GM20000 (cell line): ENCODE measurements around the gene RGS2.

Experiments
- DNase-seq: peaks from one replicate; pipeline ENCODE4 v3.0.0; 2012; ENCODE audit warnings: low spot score
- TF ChIP-seq, protein P1 (sequence below): IDR thresholded peaks from 2 replicates; pipeline ENCODE4 v1.5.1; 2012; ENCODE audit warnings: mild to moderate bottlenecking, control low read depth; ENCODE audit errors: extremely low read depth, missing control alignments

RGS2 gene

GRCh38 chr1:192783791-192784190, 25.0 kb upstream of the RGS2 start:
- no peak for DNase-seq
- TF ChIP-seq, protein P1, sequence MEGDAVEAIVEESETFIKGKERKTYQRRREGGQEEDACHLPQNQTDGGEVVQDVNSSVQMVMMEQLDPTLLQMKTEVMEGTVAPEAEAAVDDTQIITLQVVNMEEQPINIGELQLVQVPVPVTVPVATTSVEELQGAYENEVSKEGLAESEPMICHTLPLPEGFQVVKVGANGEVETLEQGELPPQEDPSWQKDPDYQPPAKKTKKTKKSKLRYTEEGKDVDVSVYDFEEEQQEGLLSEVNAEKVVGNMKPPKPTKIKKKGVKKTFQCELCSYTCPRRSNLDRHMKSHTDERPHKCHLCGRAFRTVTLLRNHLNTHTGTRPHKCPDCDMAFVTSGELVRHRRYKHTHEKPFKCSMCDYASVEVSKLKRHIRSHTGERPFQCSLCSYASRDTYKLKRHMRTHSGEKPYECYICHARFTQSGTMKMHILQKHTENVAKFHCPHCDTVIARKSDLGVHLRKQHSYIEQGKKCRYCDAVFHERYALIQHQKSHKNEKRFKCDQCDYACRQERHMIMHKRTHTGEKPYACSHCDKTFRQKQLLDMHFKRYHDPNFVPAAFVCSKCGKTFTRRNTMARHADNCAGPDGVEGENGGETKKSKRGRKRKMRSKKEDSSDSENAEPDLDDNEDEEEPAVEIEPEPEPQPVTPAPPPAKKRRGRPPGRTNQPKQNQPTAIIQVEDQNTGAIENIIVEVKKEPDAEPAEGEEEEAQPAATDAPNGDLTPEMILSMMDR, result no peak

DNA sequence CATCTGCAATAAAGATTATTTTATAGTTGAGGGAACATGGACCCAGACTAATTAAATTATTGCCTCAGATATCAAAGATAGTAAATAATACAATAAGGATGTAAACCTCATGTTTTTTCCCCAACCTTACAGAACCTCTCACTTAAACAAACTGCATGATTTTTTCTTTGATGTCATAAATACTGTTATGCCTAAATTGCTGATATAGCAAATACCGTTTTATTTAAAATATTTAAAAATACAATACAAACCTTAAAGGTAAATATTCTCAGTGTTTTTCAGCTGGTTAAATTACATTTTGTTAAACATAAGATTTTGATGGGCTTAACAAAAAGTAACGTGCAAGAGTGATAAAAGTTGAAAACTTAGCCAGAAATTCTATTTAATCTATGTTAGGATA, 24.4 kb upstream of the RGS2 start:
- TF ChIP-seq, protein P1, result no peak
- no peak for DNase-seq

GRCh38 chr1:192786576-192786975, 22.3 kb upstream of the RGS2 start:
- no peak for DNase-seq
- TF ChIP-seq, protein P1, result no peak

- TF ChIP-seq, protein P1, result no peak
- DNase-seq, result no peak
Measured at GRCh38 chr1:192787914-192788585, 20.8 kb upstream of the RGS2 start.

DNA sequence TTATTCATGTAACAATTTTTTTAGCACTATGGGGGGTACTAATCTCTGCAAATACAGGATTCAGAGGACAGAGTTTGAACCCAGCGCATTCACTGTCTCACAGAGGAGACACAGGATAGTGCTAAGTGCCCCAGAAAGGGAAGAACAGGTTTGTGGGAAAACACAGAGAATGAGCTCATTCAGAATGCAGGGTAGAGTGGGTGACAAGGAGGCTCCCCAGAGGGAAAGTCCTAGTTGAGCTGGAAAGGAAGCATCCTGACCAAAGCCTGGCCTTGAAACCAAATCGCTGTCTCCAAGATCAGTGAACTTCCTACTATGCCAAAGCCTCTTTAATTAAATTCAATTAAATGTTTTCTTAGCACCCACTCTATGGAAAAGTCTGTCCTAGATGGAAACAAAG, 19.0 kb upstream of the RGS2 start:
- TF ChIP-seq, protein P1, result no peak

DNA sequence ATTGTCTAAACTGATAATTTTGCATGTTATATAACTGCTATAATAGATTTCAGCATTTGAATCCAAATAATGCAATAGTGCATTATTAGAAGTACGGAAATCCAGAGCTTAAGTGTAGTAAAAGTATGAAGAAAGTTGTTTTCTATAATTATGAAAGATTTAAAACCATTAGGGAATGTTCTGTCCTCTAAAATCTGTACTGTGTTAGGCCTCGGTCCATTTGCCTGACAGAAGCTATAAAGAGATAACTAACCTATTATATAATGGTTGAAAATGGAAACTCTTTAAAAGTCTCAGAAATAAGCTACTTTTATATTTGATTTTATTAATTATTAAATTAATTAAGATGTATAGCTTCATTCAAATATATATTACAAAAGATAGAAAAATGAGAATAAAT, 16.2 kb upstream of the RGS2 start:
- DNase-seq, result no peak
- TF ChIP-seq, protein P1, result no peak

More for the DNA sequence above, 19.0 kb upstream of the RGS2 start:
- DNase-seq, result no peak

DNA sequence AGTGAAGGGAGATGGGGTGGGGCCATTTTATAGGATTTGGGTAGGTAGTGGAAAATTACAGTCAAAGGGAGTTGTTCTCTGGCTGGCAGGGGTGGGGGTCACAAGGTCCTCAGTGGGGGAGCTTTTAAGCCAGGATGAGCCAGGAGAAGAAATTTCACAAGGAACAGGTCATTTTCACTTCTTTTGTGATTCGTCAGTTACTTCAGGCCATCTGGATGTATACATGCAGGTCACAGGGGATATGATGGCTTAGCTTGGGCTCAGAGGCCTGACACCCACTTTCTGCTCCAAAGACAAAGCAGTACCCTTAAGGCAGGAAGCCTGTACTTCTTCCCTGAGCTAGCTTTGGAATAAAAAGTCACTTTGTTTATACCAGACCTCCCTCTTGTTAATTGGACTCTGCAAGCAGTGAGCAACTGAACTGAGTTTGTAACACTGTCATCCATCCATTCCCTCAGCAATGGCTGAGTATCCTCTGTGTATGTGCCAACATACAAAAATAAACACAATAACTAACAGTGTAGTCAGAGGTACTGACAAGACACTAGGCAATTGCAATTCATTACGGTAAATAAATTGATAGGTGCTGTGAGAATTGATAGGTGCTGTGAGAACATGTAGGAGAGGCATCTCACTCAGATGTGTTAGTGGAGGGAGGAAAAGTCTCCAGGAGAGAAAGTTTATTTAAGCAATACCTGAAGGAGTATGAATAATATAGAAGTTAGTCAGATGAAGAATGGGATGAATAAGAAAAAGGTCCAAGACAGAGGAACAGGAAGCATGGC, 14.7 kb upstream of the RGS2 start:
- no peak for DNase-seq
- TF ChIP-seq, protein P1, result no peak
